Heart right ventricle (tissue), 16 donors: ENCODE results near the gene PDE3A. TPM values are rescaled to one million over a fixed set of nuclear protein-coding genes. Genes with fewer than 3 reads are reported as not detected.

Experiments
- ATAC-seq, 8 donors: fragments of 200-7000 bp; cut with Tn5 transposase; one replicate each; pipeline ENCODE4 v1.9.1; 2020; ENCODE audit warnings: mild to moderate bottlenecking in 8 of 8, moderate library complexity in 8 of 8, moderate number of reproducible peaks in 1 of 8
- DNase-seq, 2 donors: peaks; one replicate each; pipeline ENCODE4 v3.0.0-alpha.2; 2020
- H3K27ac ChIP-seq, 10 donors: fragments of 200-600 bp; sonication (generic) in 2 of 10; one replicate each; pipeline versions ENCODE4 v1.5.0 to v1.8.0; 2020 to 2022; ENCODE audit warnings: mild to moderate bottlenecking in 3 of 10
- H3K27me3 ChIP-seq, 7 donors: fragments of 200-600 bp; one replicate each; pipeline ENCODE4 v1.8.0; 2021 to 2022; ENCODE audit warnings: mild to moderate bottlenecking in 2 of 7
- H3K36me3 ChIP-seq, 9 donors: fragments of 200-600 bp; sonication (generic) in 1 of 9; one replicate each; pipeline versions ENCODE4 v1.5.0 to v1.8.0; 2020 to 2022; ENCODE audit warnings: mild to moderate bottlenecking in 2 of 9
- H3K4me1 ChIP-seq, 9 donors: fragments of 200-600 bp; sonication (generic) in 1 of 9; one replicate each; pipeline versions ENCODE4 v1.5.0 to v1.8.0; 2020 to 2022; ENCODE audit warnings: mild to moderate bottlenecking in 4 of 9
- H3K4me3 ChIP-seq, 10 donors: fragments of 200-600 bp; sonication (generic) in 2 of 10; one replicate each; pipeline versions ENCODE4 v1.5.0 to v1.8.0; 2020 to 2022; ENCODE audit warnings: mild to moderate bottlenecking in 7 of 10, moderate library complexity in 2 of 10
- H3K9me3 ChIP-seq, 11 donors: fragments of 200-600 bp in 10 of 11; sonication (generic) in 2 of 11; one replicate each; pipeline versions ENCODE4 v1.5.0 to v1.8.0; 2013 to 2022; ENCODE audit warnings: mild to moderate bottlenecking in 2 of 11, control low read depth in 1 of 11, moderate library complexity in 1 of 11
- CTCF ChIP-seq, 9 donors: fragments of 200-600 bp; sonication (generic) in 2 of 9; IDR thresholded peaks; one replicate each; pipeline versions ENCODE4 v1.5.0 to v1.8.0; 2021 to 2022; ENCODE audit warnings: antibody characterized with exemption in 9 of 9, mild to moderate bottlenecking in 5 of 9, moderate library complexity in 1 of 9
- WGBS, 2 donors: extraction: QIAGEN DNeasy Blood & Tissue Kit; methylation state at CpG; one replicate each; pipeline ENCODE4 v1.1.7; 2013; ENCODE audit warnings: inconsistent platforms in 1 of 2; 5-methylcytosine and 5-hydroxymethylcytosine counted together
- intact Hi-C, 10 donors: fragments of 100-400 bp; cut with DNase I; formaldehyde crosslinking; loops; one replicate each; pipeline versions ENCODE4 v1.11.1 to v1.14.2; 2022
- polyA plus RNA-seq, 2 donors: library from polyadenylated mRNA; stranded (reverse); fragments of 200-250 nt; gene quantifications; one replicate each; pipeline ENCODE4 v1.2.3, GENCODE V29; 2013
- total RNA-seq, 10 donors: library from RNA; stranded (reverse); fragmentation: NEBNext Ultra II Directional in 3 of 10; extraction: Animal tissue kit (Norgen Biotek cat#: 25700) in 3 of 10; gene quantifications; one replicate each; pipeline versions ENCODE4 v1.2.1 to v1.2.4, GENCODE V29; 2021 to 2023
- donor health status: Arrhythmogenic right ventricular cardiomyopathy.
- donor health status: ischemic (EF 13 %, LVEDD 7.1; RV severe dilation, severe dysfunction).
- donor health status: healthy with polysubstance abuse.
- donor health status: DM: no; HTN: yes; CAD: no.
- donor health status: DM: no; HTN: no; CAD: no.
- donor health status: ischemic (EF 25% LVEDD 6.9; RV normal size, moderate dysfunction).
- donor health status: ischemic (EF 25% LVEDD 5.7; RV mildly dilated, moderate dysfunction).
- donor health status: healthy.
- donor health status: DM: yes; HTN: yes; CAD: no.
- donor health status: Ischemic cardiomyopathy.
- donor health status: ischemic (EF 35%, LVEDD 5.7; RV mildly dilated, moderate dysfunction).
- donor health status: nonischemic (EF 11% LVEDD 7.7; RV severe dilation, severe dysfunction).
- donor health status: DM: yes; HTN: yes; CAD: no.
- donor health status: PGD.
- donor health status: ischemic (EF 29% LVEDD 5.4; RV normal size, mild dysfunction).
- donor health status: nonischemic (EF 23%, LVEDD 6.1; RV moderate dilation, normal function).

Gene PDE3A
- total and polyA plus RNA-seq, 12 donors, result 18.8 to 362 (median 209) TPM

GRCh38 chr12:20339060-20339459 lies 29.3 kb upstream of the PDE3A start:
- 82 to 86% methylated on average over 2 of the region's 2 CpGs for WGBS, 2 donors
- Histone ChIP-seq H3K27ac (no peak overlapping the region), H3K36me3 (peaks cover 0 to 7% (median 0%) of the 10 kb centered on the region in 9 donors), H3K27me3 (no peaks in the 10 kb centered on the region), H3K9me3 (peaks cover 0 to 23% (median 13%) of the 10 kb centered on the region in 11 donors), H3K4me1 (no peaks in the 10 kb centered on the region), H3K4me3 (no peak overlapping the region)
- intact Hi-C loops, result no loop called here
- TF ChIP-seq CTCF (IDR thresholded peaks at IDR 0.05), result no peak
- DNase-seq (no peak), ATAC-seq (no peak)

- no peaks in the 10 kb centered on the region for H3K27me3 ChIP-seq
- H3K4me1 ChIP-seq, result peaks cover 0 to 13% (median 0%) of the 10 kb centered on the region in 9 donors
- no peaks in the 10 kb centered on the region for H3K36me3 ChIP-seq
- TF ChIP-seq CTCF (IDR thresholded peaks at IDR 0.05), result no peak
- H3K27ac ChIP-seq, result no peak overlapping the region
- intact Hi-C loops, result no loop called here
- no peak for ATAC-seq
- no peak for DNase-seq
- no peak overlapping the region for H3K4me3 ChIP-seq
- H3K9me3 ChIP-seq, result no peaks in the 10 kb centered on the region
- WGBS, 2 donors, result 89 to 91% methylated on average over 3 of the region's 3 CpGs
These were observed 26.2 kb upstream of the PDE3A start for GRCh38 chr12:20342111-20342510.

GRCh38 chr12:20345866-20346265 lies 22.5 kb upstream of the PDE3A start:
- Histone ChIP-seq H3K27me3 (no peaks in the 10 kb centered on the region), H3K9me3 (peaks cover 0 to 8% (median 0%) of the 10 kb centered on the region in 11 donors), H3K36me3 (no peaks in the 10 kb centered on the region), H3K27ac (no peak overlapping the region), H3K4me1 (peaks cover 0 to 23% (median 0%) of the 10 kb centered on the region in 9 donors), H3K4me3 (no peak overlapping the region)
- intact Hi-C loops, result no loop called here
- no peak for ATAC-seq
- no peak for DNase-seq
- WGBS, 2 donors, result 35 to 38% methylated on average over 3 of the region's 3 CpGs
- no peak for TF ChIP-seq CTCF (IDR thresholded peaks at IDR 0.05)

GRCh38 chr12:20350026-20350425 lies 18.3 kb upstream of the PDE3A start:
- no peak for TF ChIP-seq CTCF (IDR thresholded peaks at IDR 0.05)
- Histone ChIP-seq H3K36me3 (no peaks in the 10 kb centered on the region), H3K4me3 (no peak overlapping the region), H3K27ac (peak overlapping the region in 7 of 10 donors; percentile 15 to 57 (median 48)), H3K27me3 (no peaks in the 10 kb centered on the region), H3K9me3 (peaks cover 0 to 8% (median 0%) of the 10 kb centered on the region in 11 donors), H3K4me1 (peaks cover 0 to 27% (median 0%) of the 10 kb centered on the region in 9 donors)
- no peak for DNase-seq
- intact Hi-C loops, result no loop called here
- ATAC-seq, result no peak
